GM21390 (cell line): ENCODE measurements around the gene B4GALNT3.

Experiments
- ATAC-seq: cut with Tn5 transposase; IDR thresholded peaks from one replicate; pipeline ENCODE4 v1.9.1; 2021; ENCODE audit not compliant: unreplicated experiment

B4GALNT3 gene

DNA sequence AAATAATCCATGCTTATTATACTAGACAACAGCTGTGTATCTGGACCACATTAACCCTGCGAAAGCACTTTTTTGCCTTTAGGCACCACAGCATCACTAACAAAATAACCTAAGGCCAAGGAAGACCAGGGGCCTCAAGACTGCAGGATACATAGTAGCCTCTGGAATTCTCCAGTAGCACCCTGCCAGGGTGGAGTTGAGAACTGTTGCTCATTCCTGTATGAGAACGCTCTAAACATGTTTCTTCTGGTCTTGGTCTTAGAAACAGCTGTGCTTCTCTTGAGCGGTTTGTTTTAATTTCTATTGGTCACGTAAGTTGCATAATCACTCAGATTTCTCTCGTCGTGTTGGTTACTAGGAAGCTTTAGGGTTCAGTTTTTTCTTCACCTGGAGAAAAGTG is 7.9 kb downstream of the B4GALNT3 start:
- no peak for ATAC-seq

DNA sequence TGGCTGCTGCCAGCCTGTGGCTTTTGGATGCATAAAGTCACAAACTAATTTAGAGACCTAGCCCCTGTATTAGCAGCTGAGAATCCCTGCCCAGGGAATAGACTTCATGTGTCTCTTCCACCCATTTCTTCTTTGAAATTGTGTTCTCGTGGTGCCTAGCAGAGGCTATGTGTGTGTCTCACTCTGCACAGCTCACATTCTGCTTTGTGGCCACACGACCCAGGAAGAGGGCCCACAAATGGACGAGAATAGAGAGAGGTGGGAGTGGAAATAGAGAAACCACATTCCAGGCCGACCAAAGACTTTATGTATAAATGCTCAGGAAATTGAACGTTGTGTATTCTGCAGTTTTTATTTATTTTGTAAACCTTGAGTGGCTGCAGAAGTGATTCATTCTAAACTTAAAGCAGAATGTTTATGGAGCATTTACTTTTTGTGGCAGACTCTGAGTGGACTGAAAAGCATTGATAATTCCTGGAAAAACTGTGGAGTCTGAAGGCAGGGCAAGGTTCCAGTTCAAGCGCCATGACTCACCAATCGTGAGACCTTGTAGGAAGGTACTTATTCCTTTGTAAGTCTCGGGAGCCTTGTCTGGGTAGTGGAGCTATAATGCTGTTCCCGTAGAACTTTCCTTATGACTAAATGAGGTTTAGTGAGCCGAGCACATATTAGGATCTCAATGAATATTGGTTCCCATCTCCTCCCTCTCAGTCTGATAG is 9.1 kb downstream of the B4GALNT3 start:
- ATAC-seq, result no peak

- ATAC-seq, result no peak
Measured at GRCh38 chr12:470133-470532, 10.4 kb downstream of the B4GALNT3 start.

DNA sequence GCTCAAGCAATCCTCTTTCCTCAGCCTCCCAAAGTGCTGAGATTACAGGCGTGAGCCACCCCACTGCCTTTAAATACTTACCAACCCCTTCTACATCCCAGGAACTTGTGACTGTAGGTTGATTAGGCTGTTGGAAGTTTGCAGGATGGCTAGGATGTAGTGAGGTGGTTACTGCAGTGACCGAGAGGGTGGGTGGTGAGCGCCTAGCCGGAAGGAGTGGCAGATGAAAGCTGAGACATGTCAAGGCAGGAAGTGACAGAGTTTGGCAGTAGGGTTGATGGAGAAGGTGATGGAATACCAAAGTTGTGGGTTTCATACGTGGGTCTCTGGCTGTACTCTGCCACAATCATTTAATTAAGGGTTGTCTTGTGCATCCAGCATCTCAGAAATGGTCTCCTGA is 13.5 kb downstream of the B4GALNT3 start:
- no peak for ATAC-seq

GRCh38 chr12:473863-474577 is 14.3 kb downstream of the B4GALNT3 start:
- ATAC-seq, result no peak

GRCh38 chr12:475286-475685 is 15.5 kb downstream of the B4GALNT3 start:
- ATAC-seq, result no peak

DNA sequence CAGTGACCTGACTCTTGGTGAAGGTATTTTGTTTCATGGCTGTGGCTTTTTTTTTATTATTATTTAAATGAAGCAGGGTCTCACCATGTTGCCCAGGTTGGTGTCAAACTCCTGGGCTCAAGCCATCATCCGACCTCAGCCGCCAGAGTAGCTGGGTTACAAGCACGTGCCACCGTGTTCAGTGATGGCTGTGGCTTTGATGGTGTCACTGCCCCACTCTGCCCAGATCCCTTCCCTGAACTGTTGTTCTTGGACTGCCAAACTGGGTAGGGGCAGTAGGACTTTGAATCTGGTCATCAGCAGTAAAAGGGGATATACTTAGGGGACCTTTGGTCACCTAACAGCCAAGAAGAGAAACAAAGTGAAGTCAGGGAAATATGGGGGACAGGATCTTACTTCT is 19.4 kb downstream of the B4GALNT3 start:
- no peak for ATAC-seq

DNA sequence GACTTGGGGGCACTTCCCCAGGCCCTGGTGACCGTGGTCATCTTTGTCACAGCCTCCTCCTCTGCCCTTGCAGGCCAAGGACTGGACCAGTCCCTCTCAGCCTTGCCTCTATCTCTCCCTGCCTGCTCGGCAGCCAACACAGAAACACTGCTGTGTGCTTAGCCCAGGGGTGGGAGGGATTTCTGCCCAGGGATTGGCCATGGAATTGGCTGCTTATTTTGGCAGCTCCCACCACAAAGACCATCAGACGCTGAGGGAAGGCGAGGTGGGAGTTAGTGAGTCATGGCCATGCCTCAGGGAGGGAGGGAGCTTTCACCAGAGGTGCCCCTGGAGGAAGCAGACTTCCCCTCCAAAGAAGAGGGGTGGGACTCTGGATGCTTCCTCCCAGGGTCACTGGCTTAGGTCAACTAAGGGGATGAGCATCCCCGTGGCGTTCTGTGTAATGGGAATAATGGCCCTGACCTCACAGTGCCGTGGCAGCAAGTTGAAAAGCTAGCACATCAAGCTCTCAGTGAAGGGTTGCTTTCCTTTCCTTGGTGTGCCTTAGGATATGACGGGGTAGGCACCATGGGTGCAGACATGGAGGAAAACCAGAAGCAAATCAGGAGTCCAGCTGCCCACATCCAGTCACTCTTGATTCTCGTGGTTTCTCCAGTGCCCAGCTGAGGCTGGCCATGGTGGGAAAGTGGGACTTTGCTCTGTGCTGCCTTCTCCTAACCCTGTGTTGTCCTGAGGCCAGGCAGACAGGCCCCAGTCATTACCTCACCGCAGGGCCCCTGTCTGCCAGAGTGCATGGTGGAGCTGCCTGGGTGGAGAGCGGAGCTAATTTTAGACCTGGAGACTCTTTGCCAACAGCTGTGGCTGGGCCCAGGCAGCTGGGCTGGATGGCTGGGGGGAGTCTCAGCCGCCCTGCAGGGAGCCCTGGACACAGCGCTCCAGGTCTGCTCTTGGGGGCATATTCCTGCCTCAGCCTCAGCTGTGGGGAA is 21.4 kb downstream of the B4GALNT3 start:
- ATAC-seq, result no peak

- ATAC-seq, result no peak
Measured at GRCh38 chr12:482061-482460, 22.3 kb downstream of the B4GALNT3 start.

DNA sequence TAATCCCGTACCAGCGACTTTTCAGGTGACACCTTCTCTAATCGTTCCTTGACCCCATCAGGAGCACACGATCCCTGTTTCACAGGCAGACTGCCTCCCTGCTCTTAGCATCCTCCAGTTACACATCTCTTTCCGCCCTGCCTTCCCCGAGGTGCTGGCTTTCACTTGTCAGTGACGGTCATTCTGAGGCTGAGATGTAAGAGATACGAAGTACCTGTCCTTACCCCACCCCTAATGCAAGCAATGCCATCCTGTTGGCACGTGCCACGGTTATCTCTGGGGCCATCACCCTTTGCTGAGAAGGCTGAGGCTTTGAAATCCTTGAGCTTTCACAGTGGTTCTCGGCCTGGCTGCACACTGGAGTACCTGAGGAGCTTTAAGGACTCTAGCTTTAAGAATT is 24.4 kb downstream of the B4GALNT3 start:
- no peak for ATAC-seq

GRCh38 chr12:490260-490659 is 30.5 kb downstream of the B4GALNT3 start:
- no peak for ATAC-seq

GRCh38 chr12:495466-495865 is 35.7 kb downstream of the B4GALNT3 start:
- ATAC-seq, result no peak

- ATAC-seq, result no peak
Measured at GRCh38 chr12:496736-497135, 37.0 kb downstream of the B4GALNT3 start.

GRCh38 chr12:497501-498160 is 37.9 kb downstream of the B4GALNT3 start:
- no peak for ATAC-seq

DNA sequence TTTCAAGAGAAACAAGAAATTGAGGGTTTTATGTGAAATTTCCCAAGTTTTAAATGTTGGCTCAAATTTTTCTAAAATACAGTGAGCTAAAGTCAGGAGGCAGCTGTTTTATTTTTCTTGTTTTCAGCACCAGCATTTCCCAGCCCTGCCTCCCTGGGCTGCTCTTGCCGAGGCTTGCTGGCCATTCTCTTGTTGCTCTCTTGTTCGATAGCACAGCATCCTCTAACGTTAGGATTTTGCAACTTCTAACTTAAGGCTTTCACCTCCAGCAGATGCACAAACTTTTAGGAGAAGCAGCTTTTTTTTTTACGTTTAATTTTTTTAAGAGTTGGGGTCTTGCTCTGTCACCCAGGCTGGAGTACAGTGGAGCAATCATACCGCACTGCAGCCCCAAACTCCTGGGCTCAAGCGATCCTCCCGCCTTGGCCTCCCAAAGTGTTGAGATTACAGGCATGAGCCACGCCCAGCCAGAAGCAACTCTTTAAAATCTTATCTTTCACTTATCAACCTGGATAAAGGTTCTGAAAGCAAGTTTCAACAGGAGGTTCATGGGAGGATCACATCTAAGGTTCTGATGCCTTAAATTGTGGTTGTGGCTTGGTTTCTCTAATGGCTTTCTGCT is 40.2 kb downstream of the B4GALNT3 start:
- ATAC-seq, result no peak

GRCh38 chr12:501722-502447 is 42.1 kb downstream of the B4GALNT3 start:
- no peak for ATAC-seq

GRCh38 chr12:503111-503761 is 43.5 kb downstream of the B4GALNT3 start:
- no peak for ATAC-seq

DNA sequence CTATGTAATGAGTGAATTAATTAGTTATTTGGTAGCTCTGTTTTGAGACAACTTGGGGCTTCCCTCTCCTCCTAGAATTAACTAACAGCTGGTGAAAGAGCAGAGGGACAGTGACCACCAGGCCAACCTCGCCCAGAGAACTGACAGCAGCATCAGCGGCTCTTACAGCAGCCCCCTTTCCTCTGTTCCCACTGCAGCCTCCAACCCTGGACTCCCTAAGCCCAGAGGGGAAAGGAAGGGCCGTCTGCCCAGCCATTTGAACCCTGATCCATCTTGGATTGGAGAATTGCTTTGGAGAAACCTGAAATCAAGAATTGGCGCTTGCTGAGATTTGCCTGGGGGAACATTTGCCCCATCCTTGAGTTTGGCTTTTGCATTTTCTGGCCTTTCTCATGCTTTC is 45.5 kb downstream of the B4GALNT3 start:
- no peak for ATAC-seq

DNA sequence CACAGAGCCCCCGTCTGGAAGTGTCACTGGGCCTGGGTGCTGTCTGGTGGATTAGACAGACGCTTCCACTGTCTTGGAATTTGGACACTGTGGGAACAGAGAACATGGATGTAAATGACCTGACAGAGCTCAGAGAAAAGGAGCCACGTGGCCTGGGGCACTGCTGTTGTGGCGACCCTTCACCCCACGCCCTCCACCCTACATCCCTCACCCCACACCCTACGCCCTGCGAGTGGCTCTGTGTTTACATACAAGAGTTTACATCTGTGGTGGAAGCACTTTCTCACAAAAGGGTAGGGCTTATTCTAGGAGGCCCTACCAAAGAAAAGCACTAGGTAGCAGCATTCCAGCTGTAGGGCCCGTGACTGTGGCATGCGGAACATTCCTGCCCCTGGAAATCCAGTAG is 47.7 kb downstream of the B4GALNT3 start:
- ATAC-seq, result no peak
